ENCODE measurements around the gene RHEB. TPM values are rescaled to one million over a fixed set of nuclear protein-coding genes. Genes with fewer than 3 reads are reported as not detected.

Gene RHEB
- total and polyA plus RNA-seq, 2 experiments from 2014 or later = 101 to 239 TPM

- no peak overlapping the region for H3K27ac ChIP-seq (ENCODE audit: low read depth)
- Mint-ChIP-seq H3K27me3 (ENCODE audit: insufficient read depth, low read depth, poor library complexity) (peaks cover 17% of the 10 kb centered on the region), H3K4me1 (peaks cover 27% of the 10 kb centered on the region), H3K9me3 (no peaks in the 10 kb centered on the region), H3K4me3 (no peak overlapping the region), H3K27ac (no peak overlapping the region), H3K36me3 (ENCODE audit: low read depth) (no peaks in the 10 kb centered on the region; the same call in 2 of the 3 replicates)
- H3K4me1 ChIP-seq (ENCODE audit: insufficient read depth) = peaks cover 25% of the 10 kb centered on the region
- no peak overlapping the region for H3K4me2 ChIP-seq
- ATAC-seq = no peak
- peaks cover 10% of the 10 kb centered on the region; the same call in 1 of the 2 replicates for H3K27me3 ChIP-seq (ENCODE audit: insufficient read depth)
- no peaks in the 10 kb centered on the region for H3K36me3 ChIP-seq (ENCODE audit: insufficient read depth)
- H3K79me2 ChIP-seq (replicated peaks; ENCODE audit: insufficient read depth) = no peaks in the 10 kb centered on the region
- H3K4me3 ChIP-seq = no peak overlapping the region
- no peak for DNase-seq (ENCODE audit: low spot score)
- H3F3A ChIP-seq (replicated peaks; ENCODE audit: low read depth) = peaks cover 8% of the 10 kb centered on the region
- TF ChIP-seq ZNF462 (CRISPR knock-in tag; IDR thresholded peaks at IDR 0.05) (no peak), JUNB (IDR thresholded peaks at IDR 0.05; ENCODE audit: unreplicated experiment) (no peak), ZNF114 (CRISPR knock-in tag; IDR thresholded peaks at IDR 0.05) (no peak), STAT1 (IDR thresholded peaks at IDR 0.05; ENCODE audit: unreplicated experiment) (no peak), NANOG (IDR thresholded peaks at IDR 0.05; ENCODE audit: borderline replicate concordance) (no peak), CTCF (conservative IDR thresholded peaks at IDR 0.05; ENCODE audit: low read depth in 2 of 2) (no peak), CREB1 (CRISPR knock-in tag; IDR thresholded peaks at IDR 0.05; ENCODE audit: low read depth) (no peak)
- H2AFZ ChIP-seq = no peak overlapping the region
- H4K20me1 ChIP-seq (replicated peaks; ENCODE audit: insufficient read depth) = no peaks in the 10 kb centered on the region
- no peaks in the 10 kb centered on the region for H3K9me2 ChIP-seq (ENCODE audit: insufficient read depth)
Observed at GRCh38 chr7:151437866-151438516, 81.7 kb downstream of the RHEB start.

Data from GM23338 (cell line).